OCI-LY3 (cell line): ENCODE results near the gene BRINP2.

ENCODE experiments used
- H2AFZ ChIP-seq: fragments of 200-600, 300-600 bp; shearing (Covaris generic); 2 replicates; pipeline ENCODE4 v1.6.0; 2014; ENCODE audit warnings: antibody characterized with exemption, low read depth, low read length
- H3K27ac ChIP-seq: fragments of 200-600, 300-600 bp; sonication (generic); 2 replicates; pipeline ENCODE4 v1.5.1; 2014; ENCODE audit warnings: mild to moderate bottlenecking, low read length, moderate library complexity, mixed read lengths
- H3K27me3 ChIP-seq: fragments of 200-600, 300-600 bp; sonication (generic); 2 replicates; pipeline ENCODE4 v1.6.1; 2014; ENCODE audit warnings: low read depth, low read length, mixed read lengths
- H3K36me3 ChIP-seq: fragments of 200-600, 300-600 bp; sonication (generic); replicated peaks from 2 replicates; pipeline ENCODE3; 2014; ENCODE audit warnings: low read depth, low read length, mixed read lengths
- H3K4me1 ChIP-seq: fragments of 300-600, 200-600 bp; sonication (generic); 2 replicates; pipeline ENCODE4 v1.6.1; 2014; ENCODE audit warnings: low read length, mixed read lengths
- H3K4me2 ChIP-seq: fragments of 200-600, 300-600 bp; sonication (generic); 2 replicates; pipeline ENCODE4 v1.6.1; 2014; ENCODE audit warnings: low read length, mixed read lengths
- H3K4me3 ChIP-seq: fragments of 300-600, 200-600 bp; sonication (generic); 2 replicates; pipeline ENCODE4 v1.5.1; 2014; ENCODE audit warnings: antibody characterized with exemption, mild to moderate bottlenecking, low read length, moderate library complexity
- H3K79me2 ChIP-seq: fragments of 300-600, 200-600 bp; shearing (Covaris generic); 2 replicates; pipeline ENCODE4 v1.6.1; 2014; ENCODE audit warnings: mild to moderate bottlenecking, low read length, mixed read lengths
- H3K9ac ChIP-seq: fragments of 300-600, 200-600 bp; shearing (Covaris generic); 2 replicates; pipeline ENCODE4 v1.6.0; 2014; ENCODE audit warnings: mild to moderate bottlenecking, low read length, moderate library complexity
- H3K9me3 ChIP-seq: fragments of 200-600, 300-600 bp; shearing (Covaris generic); 2 replicates; pipeline ENCODE4 v1.6.1; 2014; ENCODE audit warnings: low read length, mixed read lengths; ENCODE audit not compliant: insufficient read depth
- H4K20me1 ChIP-seq: fragments of 200-600, 300-600 bp; sonication (generic); 2 replicates; pipeline ENCODE4 v1.6.1; 2016; ENCODE audit warnings: low read length, mixed read lengths; ENCODE audit not compliant: insufficient read depth
- CTCF ChIP-seq: fragments of 200-600, 300-600 bp; sonication (generic); IDR thresholded peaks from 2 replicates; pipeline ENCODE4 v1.5.1; 2014; ENCODE audit warnings: antibody characterized with exemption, low read length, low read depth
- EZH2phosphoT487 ChIP-seq: fragments of 200-600 bp; shearing (Covaris generic); IDR thresholded peaks from 2 replicates; pipeline ENCODE4 v1.6.1; 2018; ENCODE audit warnings: antibody characterized with exemption, mixed run types, low read depth

The BRINP2 gene

GRCh38 chr1:177174921-177175634 lies 4.3 kb downstream of the BRINP2 start:
- TF ChIP-seq CTCF (no peak), EZH2phosphoT487 (no peak)
- no peak overlapping the region for H3K9ac ChIP-seq
- H3K27ac ChIP-seq: no peak overlapping the region
- no peak overlapping the region for H2AFZ ChIP-seq
- no peaks in the 10 kb centered on the region for H3K9me3 ChIP-seq
- H3K27me3 ChIP-seq: peaks cover 16% of the 10 kb centered on the region
- H4K20me1 ChIP-seq: no peaks in the 10 kb centered on the region
- no peak overlapping the region for H3K4me2 ChIP-seq
- H3K36me3 ChIP-seq: no peaks in the 10 kb centered on the region
- H3K79me2 ChIP-seq: no peaks in the 10 kb centered on the region
- H3K4me3 ChIP-seq: no peak overlapping the region
- H3K4me1 ChIP-seq: no peaks in the 10 kb centered on the region

DNA sequence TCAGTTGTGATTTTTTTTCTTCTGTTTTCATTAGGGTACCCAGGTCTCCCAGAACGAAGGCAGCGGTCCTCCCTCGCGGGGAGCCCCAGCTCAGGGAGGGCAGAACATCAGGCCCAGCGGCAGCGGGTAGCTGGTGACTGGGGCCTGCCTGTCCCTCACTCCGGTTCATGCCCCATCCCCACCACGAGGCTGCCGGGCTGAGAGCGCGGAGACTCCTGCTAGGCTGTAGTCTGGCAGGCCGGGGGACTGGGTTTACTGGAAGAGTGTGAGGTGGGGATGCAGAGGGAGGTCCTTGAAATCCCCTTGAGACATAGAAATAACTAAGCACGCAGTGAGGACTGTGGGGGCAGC lies 10.5 kb downstream of the BRINP2 start:
- peaks cover 21% of the 10 kb centered on the region for H3K27me3 ChIP-seq

DNA sequence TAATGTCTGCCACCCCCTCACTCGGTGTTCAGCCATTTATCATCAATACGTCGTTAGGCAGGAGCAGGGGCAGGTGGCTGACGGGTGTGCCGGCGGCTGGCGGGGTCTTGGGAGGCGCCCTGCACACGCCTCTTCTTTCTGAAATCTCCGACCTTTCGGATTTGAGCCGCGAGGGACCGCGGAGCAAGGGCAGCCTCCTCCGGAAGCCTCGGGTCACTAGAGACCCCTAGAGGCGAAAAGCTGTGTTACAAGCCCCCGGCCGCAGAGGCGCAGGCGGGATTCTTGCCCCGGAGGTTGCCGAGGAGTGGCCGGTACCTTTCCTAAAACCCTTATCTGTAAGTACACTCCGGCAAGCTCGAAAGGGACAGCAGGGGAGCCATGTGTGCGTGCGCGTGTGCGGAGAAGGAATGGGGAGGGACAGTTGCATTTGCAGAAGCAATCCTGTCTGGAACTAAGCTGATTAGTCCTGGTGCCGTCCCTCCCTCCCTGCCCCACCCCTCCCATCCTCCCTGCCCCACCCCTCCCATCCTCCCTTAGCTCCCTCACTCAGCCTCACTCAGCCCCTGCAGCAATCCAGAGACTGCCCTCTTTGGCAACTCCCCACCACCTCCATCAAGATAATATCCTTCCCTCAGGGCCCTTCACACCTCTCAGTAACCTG lies 11.0 kb downstream of the BRINP2 start:
- peak overlapping the region; percentile 59 for H3K4me2 ChIP-seq
- peak overlapping the region; percentile 60; the same call in 1 of the 2 replicates for H2AFZ ChIP-seq
- H3K27me3 ChIP-seq: peaks cover 19% of the 10 kb centered on the region
- H3K4me1 ChIP-seq: 0 out of 2 replicates have a peak, but pooled peaks cover 6% of the 10 kb centered on the region
- no peak overlapping the region for H3K27ac ChIP-seq
- no peaks in the 10 kb centered on the region for H4K20me1 ChIP-seq
- no peak for TF ChIP-seq EZH2phosphoT487
- peak; percentile 64 for TF ChIP-seq CTCF
- no peaks in the 10 kb centered on the region for H3K9me3 ChIP-seq
- H3K9ac ChIP-seq: no peak overlapping the region
- no peaks in the 10 kb centered on the region for H3K79me2 ChIP-seq
- H3K4me3 ChIP-seq: peak overlapping the region; percentile 53
- no peaks in the 10 kb centered on the region for H3K36me3 ChIP-seq

More for the DNA sequence above, 10.5 kb downstream of the BRINP2 start:
- H4K20me1 ChIP-seq: no peaks in the 10 kb centered on the region
- H3K4me2 ChIP-seq: peak overlapping the region; percentile 59
- H3K79me2 ChIP-seq: no peaks in the 10 kb centered on the region
- H3K9me3 ChIP-seq: no peaks in the 10 kb centered on the region
- TF ChIP-seq EZH2phosphoT487 (no peak), CTCF (no peak)
- peak overlapping the region; percentile 53 for H3K4me3 ChIP-seq
- no peak overlapping the region for H3K9ac ChIP-seq
- no peak overlapping the region for H2AFZ ChIP-seq
- H3K36me3 ChIP-seq: no peaks in the 10 kb centered on the region
- no peak overlapping the region for H3K27ac ChIP-seq
- 0 out of 2 replicates have a peak, but pooled peaks cover 6% of the 10 kb centered on the region for H3K4me1 ChIP-seq

DNA sequence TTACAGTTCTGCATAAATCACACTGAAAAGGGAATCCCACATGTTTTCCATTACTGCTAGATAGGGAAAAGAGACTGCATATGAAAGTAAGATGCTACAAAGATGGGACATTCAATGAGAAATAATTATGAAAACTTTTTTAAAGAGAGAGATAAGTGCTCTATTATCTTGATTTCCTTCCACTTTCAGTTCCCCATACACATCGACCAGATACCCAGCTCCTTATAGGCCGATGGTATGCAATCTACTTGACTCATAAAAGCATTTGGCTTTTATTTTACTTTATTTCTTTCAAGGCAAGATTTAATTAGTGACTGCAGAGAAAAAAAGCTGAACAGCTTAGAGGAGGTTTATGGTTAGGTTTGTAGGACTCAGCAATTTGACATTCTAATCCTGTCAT lies 13.1 kb downstream of the BRINP2 start:
- H3K27ac ChIP-seq: no peak overlapping the region
- no peak overlapping the region; the same call in 1 of the 2 replicates for H3K4me2 ChIP-seq
- H3K9ac ChIP-seq: no peak overlapping the region
- H3K79me2 ChIP-seq: no peaks in the 10 kb centered on the region
- no peaks in the 10 kb centered on the region for H3K9me3 ChIP-seq
- H4K20me1 ChIP-seq: no peaks in the 10 kb centered on the region
- H3K27me3 ChIP-seq: peaks cover 13% of the 10 kb centered on the region; the same call in 1 of the 2 replicates
- H2AFZ ChIP-seq: no peak overlapping the region
- H3K4me1 ChIP-seq: 0 out of 2 replicates have a peak, but pooled peaks cover 6% of the 10 kb centered on the region
- H3K36me3 ChIP-seq: no peaks in the 10 kb centered on the region
- TF ChIP-seq EZH2phosphoT487 (no peak), CTCF (no peak)
- H3K4me3 ChIP-seq: no peak overlapping the region
